Osteoblast (primary cell): ENCODE measurements around the gene CNOT6L. TPM values are rescaled to one million over a fixed set of nuclear protein-coding genes. Genes with fewer than 3 reads are reported as not detected.

ENCODE experiments used
- DNase-seq: peaks from one replicate; pipeline ENCODE4 v3.0.0; 2011; ENCODE audit warnings: low spot score, mixed read lengths; ENCODE audit not compliant: insufficient read length; ENCODE audit errors: missing footprints
- H2AFZ ChIP-seq: 2 replicates; pipeline ENCODE4 v1.6.0; 2011; ENCODE audit warnings: mild to moderate bottlenecking, low read length
- H3K27ac ChIP-seq: 2 replicates; pipeline ENCODE4 v1.5.1; 2011; ENCODE audit warnings: mild to moderate bottlenecking, low read depth, low read length, moderate library complexity
- H3K27me3 ChIP-seq: 2 replicates; pipeline ENCODE4 v1.6.0; 2012; ENCODE audit warnings: mild to moderate bottlenecking, control low read depth, inconsistent platforms, low read length, moderate library complexity; ENCODE audit not compliant: insufficient read depth
- H3K36me3 ChIP-seq: 2 replicates; pipeline ENCODE4 v1.5.1; 2011; ENCODE audit warnings: mild to moderate bottlenecking, low read length, control low read depth, moderate library complexity; ENCODE audit not compliant: insufficient read depth
- H3K4me1 ChIP-seq: 2 replicates; pipeline ENCODE4 v1.5.1; 2011; ENCODE audit warnings: mild to moderate bottlenecking, low read length, control low read depth, moderate library complexity; ENCODE audit not compliant: insufficient read depth
- H3K4me2 ChIP-seq: 2 replicates; pipeline ENCODE4 v1.6.0; 2011; ENCODE audit warnings: mild to moderate bottlenecking, low read length; ENCODE audit not compliant: insufficient read depth
- H3K4me3 ChIP-seq: fragments of 200-600 bp; sonication (generic); 3 replicates; pipeline ENCODE4 v1.5.1; 2012; ENCODE audit warnings: mild to moderate bottlenecking, low read length, inconsistent platforms; ENCODE audit not compliant: insufficient read depth
- H3K79me2 ChIP-seq: 2 replicates; pipeline ENCODE4 v1.6.0; 2012; ENCODE audit warnings: mild to moderate bottlenecking, low read length, control low read depth, inconsistent platforms; ENCODE audit not compliant: insufficient read depth
- H3K9me3 ChIP-seq: 2 replicates; pipeline ENCODE4 v1.5.1; 2011; ENCODE audit warnings: low read depth, low read length, control low read depth
- H4K20me1 ChIP-seq: 2 replicates; pipeline ENCODE4 v1.6.0; 2012; ENCODE audit warnings: mild to moderate bottlenecking, low read length, control low read depth; ENCODE audit not compliant: insufficient read depth
- total RNA-seq: library from RNA; depleted of rRNA; stranded (reverse); fragments of >200 nt; gene quantifications from 2 replicates; pipeline ENCODE4 v1.2.3, GENCODE V29; 2012
- TF ChIP-seq, protein P1 (sequence below): IDR thresholded peaks from 2 replicates; pipeline ENCODE4 v1.5.1; 2011; ENCODE audit warnings: mild to moderate bottlenecking, low read depth, low read length, moderate library complexity; ENCODE audit errors: extremely low read depth

Gene CNOT6L
- total RNA-seq, 1 donor, result 15.2 TPM

DNA sequence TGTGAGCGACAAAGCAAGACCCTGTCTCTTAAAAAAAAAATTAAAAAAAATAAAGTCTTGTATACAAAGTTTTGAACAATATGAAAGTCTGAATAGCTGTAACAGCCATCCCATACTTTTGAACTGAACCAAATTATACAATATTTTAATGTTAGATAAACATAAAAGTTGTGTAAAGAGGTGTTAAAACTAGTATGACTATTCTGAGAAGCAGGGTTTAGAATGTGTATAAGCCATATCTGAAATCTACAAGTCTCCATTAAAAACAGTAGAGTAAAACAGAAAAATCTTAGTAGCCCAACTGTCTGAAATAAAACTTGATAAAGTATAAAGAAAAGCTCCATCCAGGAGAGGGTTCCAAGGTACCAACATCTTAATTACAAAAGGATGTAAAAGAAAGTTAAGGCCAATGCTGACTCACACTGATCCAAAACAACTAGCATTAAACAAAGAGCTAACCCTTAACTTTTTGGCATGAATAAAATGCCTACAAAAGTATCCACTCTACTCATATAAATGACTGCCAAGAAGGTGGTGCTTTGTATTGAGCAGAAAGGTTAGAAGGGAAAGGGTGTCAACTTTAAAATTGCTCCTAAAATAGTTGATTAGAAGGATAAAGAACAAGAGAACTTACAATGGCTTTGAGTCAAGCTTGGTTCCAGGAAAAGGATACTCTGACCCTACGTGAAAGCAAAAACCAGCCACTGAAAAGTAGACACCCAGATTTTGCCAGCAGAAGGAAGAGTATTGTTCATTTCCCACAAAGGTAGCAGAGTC is 18.5 kb downstream of the CNOT6L start:
- TF ChIP-seq, protein P1, sequence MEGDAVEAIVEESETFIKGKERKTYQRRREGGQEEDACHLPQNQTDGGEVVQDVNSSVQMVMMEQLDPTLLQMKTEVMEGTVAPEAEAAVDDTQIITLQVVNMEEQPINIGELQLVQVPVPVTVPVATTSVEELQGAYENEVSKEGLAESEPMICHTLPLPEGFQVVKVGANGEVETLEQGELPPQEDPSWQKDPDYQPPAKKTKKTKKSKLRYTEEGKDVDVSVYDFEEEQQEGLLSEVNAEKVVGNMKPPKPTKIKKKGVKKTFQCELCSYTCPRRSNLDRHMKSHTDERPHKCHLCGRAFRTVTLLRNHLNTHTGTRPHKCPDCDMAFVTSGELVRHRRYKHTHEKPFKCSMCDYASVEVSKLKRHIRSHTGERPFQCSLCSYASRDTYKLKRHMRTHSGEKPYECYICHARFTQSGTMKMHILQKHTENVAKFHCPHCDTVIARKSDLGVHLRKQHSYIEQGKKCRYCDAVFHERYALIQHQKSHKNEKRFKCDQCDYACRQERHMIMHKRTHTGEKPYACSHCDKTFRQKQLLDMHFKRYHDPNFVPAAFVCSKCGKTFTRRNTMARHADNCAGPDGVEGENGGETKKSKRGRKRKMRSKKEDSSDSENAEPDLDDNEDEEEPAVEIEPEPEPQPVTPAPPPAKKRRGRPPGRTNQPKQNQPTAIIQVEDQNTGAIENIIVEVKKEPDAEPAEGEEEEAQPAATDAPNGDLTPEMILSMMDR, result no peak
- H3K79me2 ChIP-seq, result peaks cover 61% of the 10 kb centered on the region
- peaks cover 3% of the 10 kb centered on the region for H3K4me1 ChIP-seq
- H4K20me1 ChIP-seq, result peaks cover 24% of the 10 kb centered on the region
- H3K9me3 ChIP-seq, result no peaks in the 10 kb centered on the region
- no peak overlapping the region for H3K4me2 ChIP-seq
- H3K27me3 ChIP-seq, result no peaks in the 10 kb centered on the region
- no peaks in the 10 kb centered on the region for H3K36me3 ChIP-seq
- H3K4me3 ChIP-seq, result no peak overlapping the region
- H2AFZ ChIP-seq, result no peak overlapping the region
- DNase-seq, result no peak
- H3K27ac ChIP-seq, result no peak overlapping the region

DNA sequence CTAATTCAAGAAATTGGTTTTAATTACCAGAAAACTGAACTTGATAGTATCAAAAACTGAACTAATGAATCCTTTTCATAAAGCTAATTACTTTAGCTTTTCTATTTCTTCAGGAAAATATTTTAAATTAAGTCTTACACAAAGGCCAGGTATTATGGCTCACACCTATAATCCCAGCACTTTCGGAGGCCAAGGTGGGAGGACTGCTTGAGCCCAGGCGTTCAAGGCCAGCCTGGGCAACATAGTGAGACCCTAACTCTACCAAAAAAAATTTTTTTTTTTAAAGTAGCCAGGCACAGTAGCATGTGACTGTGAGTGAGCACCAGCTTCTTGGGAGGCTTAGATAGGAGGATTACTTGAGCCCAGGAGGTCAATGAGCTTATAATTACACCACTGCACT is 19.1 kb downstream of the CNOT6L start:
- peaks cover 65% of the 10 kb centered on the region for H3K79me2 ChIP-seq
- no peaks in the 10 kb centered on the region for H3K9me3 ChIP-seq
- no peak overlapping the region for H3K27ac ChIP-seq
- H3K4me2 ChIP-seq, result no peak overlapping the region
- no peak for DNase-seq
- H3K27me3 ChIP-seq, result no peaks in the 10 kb centered on the region
- H3K36me3 ChIP-seq, result no peaks in the 10 kb centered on the region
- TF ChIP-seq, protein P1, result no peak
- H3K4me1 ChIP-seq, result peaks cover 3% of the 10 kb centered on the region
- H4K20me1 ChIP-seq, result peaks cover 18% of the 10 kb centered on the region
- no peak overlapping the region for H3K4me3 ChIP-seq
- H2AFZ ChIP-seq, result no peak overlapping the region

DNA sequence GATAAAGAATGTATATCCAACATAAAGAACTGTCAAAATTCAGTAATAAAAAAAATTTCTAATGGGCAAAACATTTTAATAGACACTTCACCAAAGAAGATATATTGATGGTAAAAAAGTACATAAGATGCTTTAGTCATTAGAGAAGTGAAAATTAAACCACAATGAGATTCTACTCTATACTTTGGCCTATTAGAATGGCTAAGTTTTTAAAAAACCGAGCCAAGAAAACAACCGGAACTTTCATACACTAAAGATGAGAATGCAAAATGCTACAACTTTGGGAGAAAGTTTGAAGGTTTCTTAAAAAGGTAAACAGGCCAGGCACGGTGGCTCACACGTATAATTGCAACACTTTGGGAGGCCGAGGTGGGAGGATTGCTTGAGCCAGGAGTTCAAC is 20.8 kb downstream of the CNOT6L start:
- TF ChIP-seq, protein P1, result no peak
- Histone ChIP-seq H3K36me3 (no peaks in the 10 kb centered on the region), H3K4me2 (no peak overlapping the region), H3K27me3 (no peaks in the 10 kb centered on the region), H3K9me3 (no peaks in the 10 kb centered on the region), H3K4me3 (no peak overlapping the region), H3K4me1 (no peaks in the 10 kb centered on the region), H3K27ac (no peak overlapping the region), H3K79me2 (peaks cover 66% of the 10 kb centered on the region), H4K20me1 (peaks cover 19% of the 10 kb centered on the region), H2AFZ (no peak overlapping the region)
- DNase-seq, result no peak

DNA sequence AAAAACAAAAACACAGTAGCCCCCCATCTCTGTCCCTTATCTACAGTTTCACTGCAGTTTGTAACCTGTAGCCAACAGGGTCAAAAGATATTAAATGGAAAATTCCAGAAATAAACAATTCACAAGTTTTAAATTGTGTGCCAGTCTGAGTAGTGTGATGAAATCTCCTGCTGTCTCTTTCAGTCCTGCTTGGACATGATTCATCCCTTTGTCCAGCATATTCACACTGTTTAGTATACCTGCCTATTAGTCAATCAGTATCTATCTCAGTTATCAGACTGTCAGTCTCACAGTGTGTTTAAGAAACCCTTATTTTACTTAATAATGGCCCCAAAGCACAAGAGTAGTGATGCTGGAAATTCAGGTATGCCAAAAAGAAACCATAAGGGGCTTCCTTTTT is 21.9 kb downstream of the CNOT6L start:
- Histone ChIP-seq H3K27me3 (no peaks in the 10 kb centered on the region), H3K9me3 (no peaks in the 10 kb centered on the region), H3K79me2 (peaks cover 66% of the 10 kb centered on the region), H3K4me3 (no peak overlapping the region), H4K20me1 (peaks cover 19% of the 10 kb centered on the region), H3K4me2 (no peak overlapping the region), H3K4me1 (no peaks in the 10 kb centered on the region), H3K36me3 (no peaks in the 10 kb centered on the region), H3K27ac (no peak overlapping the region), H2AFZ (no peak overlapping the region)
- DNase-seq, result no peak
- TF ChIP-seq, protein P1, result no peak
